ENCODE results near the gene BNIP2.

The BNIP2 gene

DNA sequence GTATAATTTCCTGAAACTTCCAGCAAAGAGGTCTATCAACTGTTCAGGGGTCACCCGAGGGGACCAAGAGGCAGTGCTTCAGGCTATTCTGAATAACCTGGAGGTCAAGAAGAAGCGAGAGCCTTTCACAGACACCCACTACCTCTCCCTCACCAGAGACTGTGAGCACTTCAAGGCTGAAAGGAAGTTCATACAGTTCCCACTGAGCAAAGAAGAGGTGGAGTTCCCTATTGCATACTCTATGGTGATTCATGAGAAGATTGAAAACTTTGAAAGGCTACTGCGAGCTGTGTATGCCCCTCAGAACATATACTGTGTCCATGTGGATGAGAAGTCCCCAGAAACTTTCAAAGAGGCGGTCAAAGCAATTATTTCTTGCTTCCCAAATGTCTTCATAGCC, 70.7 kb downstream of the BNIP2 start:
- no peak for DNase-seq

DNA sequence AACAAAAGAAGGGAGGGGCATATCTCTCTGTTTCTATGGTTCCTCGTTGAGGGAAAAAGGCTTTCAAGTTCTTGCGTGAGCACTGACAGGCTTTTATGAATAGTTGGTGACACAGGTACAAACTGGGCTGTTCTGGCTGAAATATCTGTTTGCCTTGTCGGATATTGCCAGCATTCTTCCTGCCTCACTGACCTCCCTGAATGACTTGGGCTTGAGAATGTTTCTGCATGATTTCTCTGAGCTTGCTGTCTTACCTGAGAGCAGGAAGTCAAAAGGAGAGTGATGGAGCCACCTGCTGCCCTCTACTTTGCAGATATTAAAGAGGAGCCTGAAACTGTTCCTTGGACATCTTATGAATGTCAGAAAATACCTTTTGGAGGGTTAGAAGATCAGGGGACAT, 72.7 kb downstream of the BNIP2 start:
- no peak for DNase-seq

DNA sequence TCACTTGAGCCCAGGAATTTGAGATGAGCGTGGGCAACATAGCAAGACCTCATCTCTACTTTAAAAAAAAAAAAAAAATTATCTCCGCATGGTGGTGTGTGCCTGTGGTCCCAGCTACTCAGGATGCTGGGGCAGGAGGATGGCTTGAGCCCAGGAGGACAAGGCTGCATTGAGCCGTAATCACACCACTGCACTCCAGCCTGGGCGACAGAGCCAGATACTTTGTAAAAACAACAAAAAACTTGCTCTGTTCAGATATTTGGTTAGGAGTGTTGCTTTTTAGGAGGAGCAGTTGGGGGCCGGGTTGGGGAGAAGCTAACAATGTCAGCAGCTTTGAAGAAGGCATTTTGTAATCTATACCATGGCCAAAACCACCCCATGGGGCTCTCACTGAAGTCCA, 73.5 kb downstream of the BNIP2 start:
- DNase-seq: no peak

DNA sequence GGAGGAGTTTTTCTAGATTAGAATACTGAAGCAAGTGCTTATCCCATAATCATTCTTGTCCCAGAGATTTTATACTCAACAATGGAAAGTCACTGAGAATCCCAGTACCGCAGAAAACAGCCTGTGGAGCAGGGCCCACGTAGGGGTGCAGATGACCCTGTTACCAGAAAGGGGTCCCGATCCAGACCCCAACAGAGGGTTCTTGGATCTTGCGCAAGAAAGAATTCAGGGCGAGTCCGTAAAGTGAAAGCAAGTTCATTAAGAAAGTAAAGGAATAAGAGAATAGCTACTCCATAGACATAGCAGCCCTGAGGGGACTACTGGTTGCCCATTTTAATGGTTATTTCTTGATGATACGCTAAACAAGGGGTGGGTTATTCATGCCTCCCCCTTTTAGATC, 75.0 kb downstream of the BNIP2 start:
- DNase-seq: no peak

DNA sequence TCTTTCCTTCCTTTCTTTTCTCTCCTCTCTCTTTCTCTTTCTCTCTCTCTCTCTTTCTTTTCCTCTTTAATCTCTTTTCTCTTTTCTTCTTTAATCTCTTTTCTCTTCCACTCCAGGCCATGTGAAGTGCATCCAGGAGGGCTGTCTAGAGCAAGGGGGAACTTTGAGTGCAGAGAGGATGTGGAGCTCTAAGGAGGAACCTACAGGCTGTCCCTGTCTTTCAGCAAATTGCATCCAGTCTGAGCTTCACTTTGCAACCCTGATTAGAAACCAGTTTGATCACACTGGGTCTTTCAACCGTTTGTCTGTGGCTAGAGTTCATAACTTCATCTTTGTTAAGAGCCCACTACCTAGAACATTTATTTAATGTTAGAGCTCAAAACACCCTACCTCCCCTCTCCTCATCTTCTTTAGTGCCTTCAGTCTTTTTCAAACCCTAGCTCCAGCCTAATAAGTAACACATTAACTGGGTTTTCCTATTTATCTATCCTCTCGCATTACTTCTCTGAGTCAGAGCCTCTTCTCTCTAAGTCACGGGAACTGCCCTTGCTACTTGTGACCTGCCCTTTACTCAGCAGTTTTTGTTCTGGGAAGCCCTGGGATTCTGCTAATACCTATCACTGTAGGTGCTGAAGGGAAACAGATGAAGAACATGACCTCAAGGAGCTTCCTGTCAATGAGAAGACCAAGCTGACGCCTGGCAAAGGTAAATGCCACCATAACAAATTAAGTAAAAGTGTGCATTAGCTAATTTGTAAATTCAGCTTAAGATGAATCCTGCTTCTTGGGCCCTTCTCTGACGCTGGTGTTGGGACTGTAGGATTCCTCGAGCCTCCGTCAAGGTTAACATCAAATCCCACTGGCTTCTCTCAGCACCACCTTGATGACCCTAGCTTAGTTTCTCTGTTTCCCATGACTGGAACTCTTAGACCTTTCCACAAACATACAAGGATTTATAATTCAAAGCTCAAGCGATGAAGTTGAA, 77.6 kb downstream of the BNIP2 start, which contains the start of gene GCNT3:
GCNT3 (plus strand) TSS at position 508 of the 985 bp plus-strand sequence. CDS start 6,456 bp downstream, outside the sequence.
- no peak for DNase-seq

DNA sequence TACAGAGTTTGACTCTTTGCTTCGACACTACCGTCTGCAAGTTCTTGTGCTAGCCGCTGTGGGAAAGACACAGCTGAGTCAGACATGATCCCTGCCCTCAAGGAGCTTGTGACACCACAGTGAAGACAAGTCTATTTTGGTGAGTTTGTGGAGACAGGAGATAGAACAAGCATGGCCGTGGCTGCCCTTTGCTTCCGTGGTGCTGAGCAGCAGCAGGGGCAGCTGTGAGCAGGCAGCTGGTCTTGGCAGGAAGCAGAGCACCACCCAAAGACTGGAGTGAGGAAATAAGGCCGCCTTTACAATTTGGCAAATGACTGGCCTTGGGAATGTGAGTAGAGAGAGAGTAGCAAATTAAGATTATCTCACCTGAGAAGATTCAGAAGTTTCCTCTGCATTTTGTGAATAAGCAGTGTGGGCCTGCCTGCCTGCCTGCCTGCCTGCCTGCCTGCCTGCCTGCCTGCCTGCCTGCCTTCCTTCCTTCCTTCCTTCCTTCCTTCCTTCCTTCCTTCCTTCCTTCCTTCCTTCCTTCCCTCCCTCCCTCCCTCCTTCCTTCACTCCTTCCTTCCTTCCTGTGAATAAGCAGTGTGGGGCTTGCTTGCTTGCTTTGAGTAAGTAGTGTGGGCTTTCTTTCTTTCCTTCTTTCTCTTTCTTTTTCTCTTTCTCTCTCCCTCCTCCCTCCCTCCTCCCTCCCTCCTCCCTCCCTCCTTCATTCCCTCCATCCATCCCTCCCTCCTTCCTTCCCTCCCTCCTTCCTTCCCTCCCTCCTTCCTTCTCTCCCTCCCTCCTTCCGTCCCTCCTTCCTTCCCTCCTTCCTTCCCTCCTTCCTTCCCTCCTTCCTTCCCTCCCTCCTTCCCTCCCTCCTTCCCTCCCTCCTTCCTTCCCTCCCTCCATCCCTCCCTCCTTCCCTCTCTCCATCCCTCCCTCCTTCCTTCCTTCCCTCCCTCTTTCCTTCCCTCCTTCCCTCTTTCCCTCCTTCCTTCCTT, 79.1 kb downstream of the BNIP2 start:
- DNase-seq: no peak

Data from T1000 (cell line).